ENCODE data around the gene CCDC177. TPM values are rescaled to one million over a fixed set of nuclear protein-coding genes. Genes with fewer than 3 reads are reported as not detected.

CCDC177 gene
- polyA plus RNA-seq, 2 of the 4 experiments (the other 2 are of a cell fraction), result not detected

- FAIRE-seq, result no peak
- WGBS (ENCODE audit: missing lambda C conversion rate), result 23% methylated on average over 7 of the region's 7 CpGs
- peak; percentile 60 to 71 for DNase-seq (ENCODE audit: low read depth in 1 of 2, low spot score in 1 of 2)
Measured at GRCh38 chr14:69580009-69580577, 5.4 kb upstream of the CCDC177 start.

GRCh38 chr14:69579476-69579875 lies 4.8 kb upstream of the CCDC177 start:
- TF ChIP-seq EHMT2 (IDR thresholded peaks at IDR 0.05; ENCODE audit: low read depth) (no peak), POLR2A (IDR thresholded peaks at IDR 0.05; ENCODE audit: low read length) (no peak), JUNB (IDR thresholded peaks at IDR 0.05) (no peak), ZFP36 (IDR thresholded peaks at IDR 0.05; ENCODE audit: borderline replicate concordance, partially characterized antibody) (peak; percentile 22), ZNF302 (CRISPR knock-in tag; IDR thresholded peaks at IDR 0.05) (no peak)
- Histone ChIP-seq H3K4me2 (peak overlapping the region; percentile 14; the same call in 2 of the 3 replicates), H3K4me3 (no peak overlapping the region), H3K27ac (no peak overlapping the region), H3K4me1 (peaks cover 5% of the 10 kb centered on the region; the same call in 1 of the 3 replicates), H3K9me3 (no peaks in the 10 kb centered on the region)
- DNase-seq (ENCODE audit: low read depth in 1 of 2, low spot score in 1 of 2), result no peak
- 27% methylated on average over 2 of the region's 2 CpGs for WGBS (ENCODE audit: missing lambda C conversion rate)
- no peak for ATAC-seq
- POLR2A ChIA-PET, result no interaction called here
- CTCF ChIA-PET, result interaction anchor here (0.6 to 5.3 kb wide), 21 partner anchors 8 to 338 kb away, joined by 3 to 34 read pairs (median 3); no protein-coding TSS in a partner anchor
- no peak for FAIRE-seq

More at GRCh38 chr14:69580009-69580577, 5.4 kb upstream of the CCDC177 start:
- peaks cover 5% of the 10 kb centered on the region; the same call in 1 of the 3 replicates for H3K4me1 ChIP-seq
- no peak overlapping the region for H3K27ac ChIP-seq
- POLR2A ChIA-PET, result no interaction called here
- no peak for TF ChIP-seq ESRRA (IDR thresholded peaks at IDR 0.05; ENCODE audit: borderline replicate concordance, low read length)
- no peak for TF ChIP-seq FOSL2 (IDR thresholded peaks at IDR 0.05)
- TF ChIP-seq FOSL2 (CRISPR knock-in tag; IDR thresholded peaks at IDR 0.05), result peak; percentile 52
- TF ChIP-seq HOXB5 (CRISPR knock-in tag; IDR thresholded peaks at IDR 0.05), result peak; percentile 21; the same call in 1 of the 2 replicates
- TF ChIP-seq RFX5 (IDR thresholded peaks at IDR 0.05), result no peak
- TF ChIP-seq CEBPB (IDR thresholded peaks at IDR 0.05), result no peak
- peak; percentile 24 for TF ChIP-seq MAFK (IDR thresholded peaks at IDR 0.05; ENCODE audit: partially characterized antibody)
- TF ChIP-seq CTCF (IDR thresholded peaks at IDR 0.05), result peak; percentile 32
- no peak for TF ChIP-seq REST (IDR thresholded peaks at IDR 0.05)
- TF ChIP-seq E2F6 (IDR thresholded peaks at IDR 0.05; ENCODE audit: borderline replicate concordance, low read depth), result no peak
- TF ChIP-seq RAD21 (conservative IDR thresholded peaks at IDR 0.05 in 1 of 2, IDR thresholded peaks at IDR 0.05 in 1 of 2), result peak; percentile 34 to 46; a peak in 4 of 5 replicates
- no peak for TF ChIP-seq CHD4 (IDR thresholded peaks at IDR 0.05; ENCODE audit: borderline replicate concordance)
- no peak for TF ChIP-seq ZNF302 (CRISPR knock-in tag; IDR thresholded peaks at IDR 0.05)
- H3K4me2 ChIP-seq, result peak overlapping the region; percentile 14; the same call in 2 of the 3 replicates
- CTCF ChIA-PET, result interaction anchor here (0.6 to 5.3 kb wide), 22 partner anchors 9 to 229 kb away, joined by 3 to 34 read pairs (median 3); no protein-coding TSS in a partner anchor
- no peaks in the 10 kb centered on the region for H3K9me3 ChIP-seq
- H3K4me3 ChIP-seq, result no peak overlapping the region
- peak; percentile 92 to 93 for ATAC-seq
